Mucosa of rectum (tissue), 2 donors: ENCODE measurements around the gene MFSD6L.

Experiments used
- H3K27ac ChIP-seq, 2 donors: one replicate each; pipeline ENCODE4 v1.7.0; 2013; ENCODE audit warnings: inconsistent platforms in 2 of 2, low read depth in 2 of 2, low read length in 2 of 2
- H3K27me3 ChIP-seq, 2 donors: one replicate each; pipeline ENCODE4 v1.7.0; 2013; ENCODE audit warnings: low read length in 2 of 2; ENCODE audit not compliant: control insufficient read depth in 2 of 2, insufficient read depth in 2 of 2
- H3K36me3 ChIP-seq, 2 donors: one replicate each; pipeline ENCODE4 v1.7.0; 2013; ENCODE audit warnings: low read length in 2 of 2; ENCODE audit not compliant: control insufficient read depth in 2 of 2, insufficient read depth in 2 of 2
- H3K4me1 ChIP-seq, 2 donors: one replicate each; pipeline ENCODE4 v1.7.0; 2013; ENCODE audit warnings: low read length in 2 of 2, mild to moderate bottlenecking in 1 of 2; ENCODE audit not compliant: control insufficient read depth in 2 of 2, insufficient read depth in 2 of 2
- H3K4me3 ChIP-seq, 2 donors: one replicate each; pipeline ENCODE4 v1.7.0; 2013; ENCODE audit warnings: low read length in 2 of 2
- H3K9ac ChIP-seq, 2 donors: one replicate each; pipeline ENCODE4 v1.7.0; 2013; ENCODE audit warnings: low read length in 2 of 2, low read depth in 1 of 2, mild to moderate bottlenecking in 1 of 2
- H3K9me3 ChIP-seq, 2 donors: one replicate each; pipeline ENCODE4 v1.7.0; 2013; ENCODE audit warnings: low read length in 2 of 2; ENCODE audit not compliant: control insufficient read depth in 2 of 2
- donor health status: healthy.
- donor health status: Normal muscosa, but diverticular disease.

MFSD6L gene, protein sequence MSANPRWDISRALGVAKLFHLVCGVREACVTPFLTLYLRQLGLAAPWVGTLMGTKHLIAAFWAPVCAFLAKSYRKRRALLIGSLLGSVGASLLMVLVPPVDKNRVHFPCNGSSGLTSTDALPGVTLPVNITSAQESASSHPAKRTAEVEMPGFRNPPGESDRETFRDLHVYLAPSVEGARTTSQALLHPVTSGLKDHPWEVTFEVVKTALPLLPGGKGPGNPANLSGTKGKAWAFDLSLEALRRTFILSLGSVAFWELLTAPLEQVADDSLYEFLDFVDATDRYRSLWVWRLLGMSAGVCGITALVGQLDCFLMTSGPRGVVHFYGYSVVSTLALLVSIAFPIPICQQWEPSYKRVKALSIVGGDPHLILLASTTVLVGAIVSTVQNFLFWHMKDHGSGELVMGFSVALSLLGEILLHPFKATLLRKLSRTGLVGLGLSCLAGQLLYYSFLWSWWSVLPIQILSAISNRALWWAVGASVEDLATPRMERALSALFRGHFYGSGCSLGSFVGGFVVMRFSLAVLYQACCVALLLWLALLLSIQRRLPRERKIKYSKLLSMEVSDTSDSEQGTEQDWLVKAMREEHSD

DNA sequence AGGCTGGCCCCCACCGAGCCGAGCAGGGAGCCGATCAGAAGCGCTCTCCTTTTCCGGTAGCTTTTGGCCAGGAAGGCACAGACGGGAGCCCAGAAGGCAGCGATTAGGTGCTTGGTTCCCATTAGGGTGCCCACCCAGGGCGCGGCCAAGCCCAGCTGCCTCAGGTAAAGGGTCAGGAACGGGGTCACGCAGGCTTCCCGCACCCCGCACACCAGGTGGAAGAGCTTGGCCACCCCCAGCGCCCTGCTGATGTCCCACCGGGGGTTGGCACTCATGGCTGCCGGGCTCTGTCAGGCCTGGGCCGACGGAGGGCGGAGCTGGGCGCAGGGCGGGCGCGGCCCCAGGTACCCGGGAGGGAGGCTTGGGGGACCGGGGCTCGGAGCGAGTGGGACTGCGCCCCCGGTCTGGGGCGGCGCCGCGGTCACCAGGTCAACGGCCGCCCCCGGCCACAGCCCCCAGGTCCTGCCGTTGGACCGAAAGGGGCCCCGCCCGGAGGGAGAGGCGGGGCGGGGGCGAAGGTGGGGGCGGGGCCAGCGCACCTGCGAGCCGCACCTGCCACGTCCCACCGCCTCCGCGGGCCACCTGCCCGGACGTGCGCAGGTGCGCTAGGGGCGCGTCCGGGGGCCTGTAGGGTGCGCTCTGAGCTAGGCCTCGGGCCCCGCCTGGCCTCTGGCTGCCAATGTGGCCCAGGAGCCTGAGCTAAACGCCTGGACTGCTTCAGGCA lies at the start of gene MFSD6L:
Gene MFSD6L (minus strand): TSS at position 520 of the 724 bp plus-strand sequence. CDS start 245 bp downstream, at position 275.
- peak within 1 kb of the TSS; percentile 55 to 74 for H3K4me3 ChIP-seq
- H3K27ac ChIP-seq, result peak within 1 kb of the TSS; percentile 48 to 66
- no peaks in the 10 kb centered on the region for H3K27me3 ChIP-seq
- no peaks in the 10 kb centered on the region for H3K36me3 ChIP-seq
- H3K9ac ChIP-seq, result peak within 1 kb of the TSS; percentile 44 to 84
- H3K4me1 ChIP-seq, result no peaks in the 10 kb centered on the region
- no peaks in the 10 kb centered on the region for H3K9me3 ChIP-seq

- Histone ChIP-seq H3K4me1 (peaks cover 0 to 2% of the 10 kb centered on the region in 2 donors), H3K9ac (no peak overlapping the region), H3K36me3 (no peaks in the 10 kb centered on the region), H3K9me3 (no peaks in the 10 kb centered on the region), H3K27ac (no peak overlapping the region), H3K4me3 (no peak overlapping the region), H3K27me3 (no peaks in the 10 kb centered on the region)
Observed at GRCh38 chr17:8847891-8848290, 48.7 kb upstream of the MFSD6L start.

DNA sequence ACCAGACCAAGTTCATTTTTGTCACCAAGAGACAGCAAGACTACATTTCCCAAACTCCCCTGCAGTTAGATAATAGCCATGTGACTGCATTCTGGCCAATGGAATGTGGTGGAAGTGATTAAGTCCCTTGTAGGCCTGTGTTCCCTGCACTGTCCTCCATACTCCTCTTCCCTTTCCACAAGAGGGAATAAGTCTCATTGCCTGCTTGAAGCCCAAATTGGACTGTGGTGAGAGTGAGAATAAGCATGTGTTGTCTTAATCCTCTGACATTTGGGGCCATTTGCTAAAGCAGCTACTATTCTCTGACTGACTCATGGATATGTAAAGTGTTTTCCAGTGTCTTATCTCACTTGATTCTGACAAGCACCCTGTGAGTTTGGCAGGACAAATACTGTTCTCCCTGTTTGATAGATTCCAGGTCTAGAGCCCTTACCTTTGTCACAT lies 47.6 kb upstream of the MFSD6L start:
- Histone ChIP-seq H3K27me3 (no peaks in the 10 kb centered on the region), H3K27ac (no peak overlapping the region), H3K9me3 (no peaks in the 10 kb centered on the region), H3K36me3 (no peaks in the 10 kb centered on the region), H3K4me3 (no peak overlapping the region), H3K9ac (no peak overlapping the region), H3K4me1 (peaks cover 0 to 3% of the 10 kb centered on the region in 2 donors)

- H3K9me3 ChIP-seq, result no peaks in the 10 kb centered on the region
- no peak overlapping the region for H3K4me3 ChIP-seq
- no peak overlapping the region for H3K27ac ChIP-seq
- H3K4me1 ChIP-seq, result peaks cover 0 to 3% of the 10 kb centered on the region in 2 donors
- H3K27me3 ChIP-seq, result no peaks in the 10 kb centered on the region
- no peaks in the 10 kb centered on the region for H3K36me3 ChIP-seq
- H3K9ac ChIP-seq, result no peak overlapping the region
Observed at GRCh38 chr17:8844229-8845218, 45.4 kb upstream of the MFSD6L start.

GRCh38 chr17:8843344-8843743 lies 44.2 kb upstream of the MFSD6L start:
- H3K27ac ChIP-seq, result no peak overlapping the region
- H3K4me3 ChIP-seq, result no peak overlapping the region
- H3K36me3 ChIP-seq, result no peaks in the 10 kb centered on the region
- peaks cover 0 to 3% of the 10 kb centered on the region in 2 donors for H3K4me1 ChIP-seq
- H3K9me3 ChIP-seq, result no peaks in the 10 kb centered on the region
- no peak overlapping the region for H3K9ac ChIP-seq
- no peaks in the 10 kb centered on the region for H3K27me3 ChIP-seq

GRCh38 chr17:8841844-8842243 lies 42.7 kb upstream of the MFSD6L start:
- no peak overlapping the region for H3K4me3 ChIP-seq
- H3K27ac ChIP-seq, result no peak overlapping the region
- H3K9me3 ChIP-seq, result no peaks in the 10 kb centered on the region
- peaks cover 0 to 3% of the 10 kb centered on the region in 2 donors for H3K4me1 ChIP-seq
- H3K9ac ChIP-seq, result no peak overlapping the region
- H3K36me3 ChIP-seq, result no peaks in the 10 kb centered on the region
- no peaks in the 10 kb centered on the region for H3K27me3 ChIP-seq

- H3K9ac ChIP-seq, result no peak overlapping the region
- no peak overlapping the region for H3K4me3 ChIP-seq
- H3K9me3 ChIP-seq, result no peaks in the 10 kb centered on the region
- H3K4me1 ChIP-seq, result peaks cover 0 to 3% of the 10 kb centered on the region in 2 donors
- no peak overlapping the region for H3K27ac ChIP-seq
- H3K27me3 ChIP-seq, result peaks cover 0 to 3% of the 10 kb centered on the region in 2 donors
- H3K36me3 ChIP-seq, result no peaks in the 10 kb centered on the region
Observed at GRCh38 chr17:8839410-8839935, 40.3 kb upstream of the MFSD6L start.

DNA sequence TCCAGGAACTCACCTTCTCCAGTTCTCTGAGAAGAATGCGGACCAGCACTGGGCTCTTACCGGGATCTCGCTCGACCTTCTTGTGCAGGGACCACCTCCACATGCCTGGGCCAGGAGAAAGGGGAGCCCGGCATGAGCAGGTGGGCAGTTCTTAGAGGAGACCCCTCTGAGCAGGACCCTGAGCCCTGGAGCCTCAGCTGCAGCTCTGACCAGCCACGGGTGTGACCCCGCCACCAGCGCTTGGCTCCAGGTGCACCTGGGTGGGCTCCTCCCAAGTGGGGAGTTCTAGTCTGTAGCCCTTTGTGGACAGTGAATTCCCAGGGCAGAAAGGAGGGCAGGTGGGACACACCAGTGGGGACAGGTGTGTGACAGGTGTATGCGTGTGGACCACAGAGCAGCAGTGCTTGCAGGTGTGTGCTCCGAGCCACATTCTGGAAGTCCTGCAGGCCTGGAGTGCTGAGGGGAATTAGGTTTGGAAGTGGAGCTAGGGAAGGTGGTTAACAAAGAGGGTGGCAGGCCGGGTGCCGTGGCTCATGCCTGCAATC lies 39.5 kb upstream of the MFSD6L start:
- Histone ChIP-seq H3K4me3 (no peak overlapping the region), H3K9me3 (no peaks in the 10 kb centered on the region), H3K27me3 (peaks cover 0 to 3% of the 10 kb centered on the region in 2 donors), H3K4me1 (peaks cover 0 to 3% of the 10 kb centered on the region in 2 donors), H3K36me3 (no peaks in the 10 kb centered on the region), H3K9ac (no peak overlapping the region), H3K27ac (no peak overlapping the region)

- H3K4me1 ChIP-seq, result no peaks in the 10 kb centered on the region
- no peaks in the 10 kb centered on the region for H3K36me3 ChIP-seq
- H3K27ac ChIP-seq, result no peak overlapping the region
- no peak overlapping the region for H3K4me3 ChIP-seq
- H3K9me3 ChIP-seq, result no peaks in the 10 kb centered on the region
- H3K27me3 ChIP-seq, result peaks cover 0 to 3% of the 10 kb centered on the region in 2 donors
- no peak overlapping the region for H3K9ac ChIP-seq
Observed at GRCh38 chr17:8837563-8838075, 38.5 kb upstream of the MFSD6L start.
